ENCODE data around the gene CFI.

DNA sequence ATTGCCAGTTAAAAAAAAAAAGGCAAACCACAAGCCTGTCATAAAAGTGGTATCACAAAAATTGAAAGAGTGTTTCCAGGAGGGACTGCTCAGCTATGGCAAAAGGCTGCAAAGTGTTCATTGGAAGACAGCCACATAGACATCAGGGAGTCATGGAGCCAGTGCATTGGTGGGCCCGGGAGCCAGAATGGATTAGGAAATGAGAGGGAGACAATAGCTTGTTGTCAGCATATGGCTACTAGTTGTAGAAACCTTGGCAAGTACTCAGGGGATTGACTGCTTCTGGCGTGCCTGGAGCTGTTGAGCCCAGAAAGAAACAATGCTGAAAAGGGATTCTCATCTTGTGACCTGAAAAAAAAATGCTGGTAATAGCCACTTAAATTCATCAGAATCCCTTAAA is 18.8 kb upstream of the CFI start:
- no peak for TF ChIP-seq EZH2phosphoT487 (IDR thresholded peaks at IDR 0.05; ENCODE audit: borderline replicate concordance, low read depth, low read length)
- TF ChIP-seq, protein P1, sequence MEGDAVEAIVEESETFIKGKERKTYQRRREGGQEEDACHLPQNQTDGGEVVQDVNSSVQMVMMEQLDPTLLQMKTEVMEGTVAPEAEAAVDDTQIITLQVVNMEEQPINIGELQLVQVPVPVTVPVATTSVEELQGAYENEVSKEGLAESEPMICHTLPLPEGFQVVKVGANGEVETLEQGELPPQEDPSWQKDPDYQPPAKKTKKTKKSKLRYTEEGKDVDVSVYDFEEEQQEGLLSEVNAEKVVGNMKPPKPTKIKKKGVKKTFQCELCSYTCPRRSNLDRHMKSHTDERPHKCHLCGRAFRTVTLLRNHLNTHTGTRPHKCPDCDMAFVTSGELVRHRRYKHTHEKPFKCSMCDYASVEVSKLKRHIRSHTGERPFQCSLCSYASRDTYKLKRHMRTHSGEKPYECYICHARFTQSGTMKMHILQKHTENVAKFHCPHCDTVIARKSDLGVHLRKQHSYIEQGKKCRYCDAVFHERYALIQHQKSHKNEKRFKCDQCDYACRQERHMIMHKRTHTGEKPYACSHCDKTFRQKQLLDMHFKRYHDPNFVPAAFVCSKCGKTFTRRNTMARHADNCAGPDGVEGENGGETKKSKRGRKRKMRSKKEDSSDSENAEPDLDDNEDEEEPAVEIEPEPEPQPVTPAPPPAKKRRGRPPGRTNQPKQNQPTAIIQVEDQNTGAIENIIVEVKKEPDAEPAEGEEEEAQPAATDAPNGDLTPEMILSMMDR (conservative IDR thresholded peaks at IDR 0.05; ENCODE audit: low read length), result no peak
